Measurements from ENCODE around the gene LY6G5C.

- TF ChIP-seq POLR2A (IDR thresholded peaks at IDR 0.05) (no peak), CTCF (IDR thresholded peaks at IDR 0.05) (no peak)
Measured at GRCh38 chr6:31710523-31711219, 29.8 kb upstream of the LY6G5C start.
